Epidermal melanocyte (primary cell): ENCODE measurements around the gene KRTAP21-2.
"Not testable (repeated sequence)": the region's sequence is repeated elsewhere in the genome, so short reads cannot be mapped to it uniquely, and the experiment has no call there.

ENCODE experiments used
- DNase-seq: peaks from one replicate; pipeline ENCODE4 v3.0.0; 2011; ENCODE audit warnings: low spot score; ENCODE audit not compliant: insufficient read length

The KRTAP21-2 gene

GRCh38 chr21:30747159-30747558 is at the start of gene KRTAP21-2:
Gene KRTAP21-2 (minus strand): TSS chr21:30747259. CDS start chr21:30747202, 57 bp downstream.
- no peak for DNase-seq

GRCh38 chr21:30793581-30794314 is 46.7 kb upstream of the KRTAP21-2 start:
- no peak for DNase-seq

GRCh38 chr21:30779249-30779648 is 32.2 kb upstream of the KRTAP21-2 start:
- DNase-seq: no peak

DNA sequence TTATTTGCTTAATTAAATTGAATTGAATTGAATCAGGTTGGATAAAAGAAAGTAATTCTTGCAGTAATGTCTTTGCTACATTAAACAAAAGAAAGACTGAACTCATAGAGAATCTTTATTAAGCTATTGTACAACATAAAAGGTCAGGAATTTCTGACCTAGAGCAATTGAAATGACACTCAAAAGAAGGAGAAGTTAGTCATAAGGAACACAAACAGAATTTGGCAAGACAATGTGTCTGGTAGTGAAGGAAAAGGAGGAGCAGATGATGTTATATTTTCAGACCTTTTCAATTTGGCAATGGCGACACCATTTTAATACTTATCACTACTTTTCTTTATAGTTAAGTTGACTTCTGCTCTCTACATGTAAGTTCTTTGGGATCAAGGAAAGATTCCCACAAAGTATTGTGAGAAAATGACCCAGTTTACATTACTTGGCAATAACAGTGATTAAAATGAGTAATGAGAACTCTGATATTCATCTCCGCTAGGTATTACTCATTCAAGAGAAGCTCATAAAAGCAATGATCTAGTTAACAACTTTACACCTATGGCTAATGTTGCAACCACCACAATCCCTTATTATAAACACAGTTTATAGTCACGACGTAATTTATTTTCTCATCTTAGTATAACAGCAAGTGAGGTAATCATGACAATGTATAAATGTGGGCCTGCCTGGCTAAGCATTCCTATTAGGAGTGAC is 22.8 kb upstream of the KRTAP21-2 start:
- no peak for DNase-seq

DNA sequence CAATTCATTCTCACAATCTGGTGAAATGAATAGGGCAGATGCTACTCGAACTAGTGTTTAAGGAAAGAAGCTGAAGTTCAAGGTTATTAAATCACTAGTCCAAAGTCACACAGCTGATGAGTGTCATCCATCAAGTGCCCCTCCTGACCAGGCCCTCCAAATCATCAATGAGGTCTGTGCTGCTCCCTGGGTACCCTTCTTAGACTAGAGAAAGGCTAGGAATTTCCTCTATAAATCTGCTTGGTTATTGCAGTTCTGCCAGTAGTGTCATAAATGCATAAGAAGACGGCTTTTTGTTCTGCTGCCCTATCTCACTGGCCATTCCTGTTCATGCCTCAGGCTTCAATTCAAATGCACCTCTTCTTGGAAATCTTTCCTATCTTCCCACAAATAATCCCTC is 13.7 kb upstream of the KRTAP21-2 start:
- no peak for DNase-seq

- DNase-seq: no peak
These were observed 11.2 kb upstream of the KRTAP21-2 start for GRCh38 chr21:30758306-30758705.

- DNase-seq: not testable (repeated sequence)
These were observed 8.3 kb upstream of the KRTAP21-2 start, which contains the start of gene KRTAP21-1 for GRCh38 chr21:30755328-30755727. Gene KRTAP21-1 (minus strand): TSS chr21:30755428. CDS start chr21:30755378, 50 bp downstream.

- DNase-seq: no peak
These were observed 6.6 kb downstream of the KRTAP21-2 start for GRCh38 chr21:30740462-30740861.

DNA sequence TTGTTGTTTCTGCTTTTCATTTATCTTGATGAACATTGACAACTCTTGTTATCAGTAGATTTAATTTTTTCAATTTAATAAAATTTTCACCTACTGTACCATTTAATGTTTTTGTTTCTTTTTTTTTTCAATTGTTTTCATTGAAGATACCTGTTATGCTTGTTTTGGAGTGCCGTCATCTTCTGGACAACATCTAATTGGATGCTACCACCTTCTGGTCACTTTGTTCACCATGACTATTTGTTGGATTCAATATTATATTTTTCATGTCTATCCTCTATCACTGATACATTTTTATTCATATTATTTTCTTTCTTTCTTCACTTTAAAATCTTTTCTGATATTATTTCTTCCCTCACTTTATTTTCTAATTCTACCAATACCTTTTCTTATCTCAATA is 14.0 kb downstream of the KRTAP21-2 start:
- no peak for DNase-seq

GRCh38 chr21:30726726-30727125 is 20.3 kb downstream of the KRTAP21-2 start:
- DNase-seq: no peak

DNA sequence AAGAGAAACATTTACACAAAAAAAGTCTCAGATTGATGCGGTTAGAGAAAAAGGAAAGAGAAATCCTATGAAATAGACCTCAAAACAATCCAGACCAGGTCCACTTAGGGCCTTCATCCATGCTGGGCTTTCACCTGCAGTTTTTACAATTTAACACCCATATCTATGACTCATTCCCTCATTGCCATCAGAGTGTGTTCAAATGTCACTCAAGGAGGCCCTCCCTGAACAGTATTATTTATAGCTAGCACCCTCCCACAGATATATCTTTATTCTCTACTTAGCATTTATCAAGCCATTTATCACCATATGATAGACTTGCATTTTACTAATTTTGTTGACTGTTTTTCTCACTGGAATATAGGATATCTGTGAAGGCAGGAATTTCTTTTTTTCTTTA is 27.7 kb downstream of the KRTAP21-2 start:
- no peak for DNase-seq

DNA sequence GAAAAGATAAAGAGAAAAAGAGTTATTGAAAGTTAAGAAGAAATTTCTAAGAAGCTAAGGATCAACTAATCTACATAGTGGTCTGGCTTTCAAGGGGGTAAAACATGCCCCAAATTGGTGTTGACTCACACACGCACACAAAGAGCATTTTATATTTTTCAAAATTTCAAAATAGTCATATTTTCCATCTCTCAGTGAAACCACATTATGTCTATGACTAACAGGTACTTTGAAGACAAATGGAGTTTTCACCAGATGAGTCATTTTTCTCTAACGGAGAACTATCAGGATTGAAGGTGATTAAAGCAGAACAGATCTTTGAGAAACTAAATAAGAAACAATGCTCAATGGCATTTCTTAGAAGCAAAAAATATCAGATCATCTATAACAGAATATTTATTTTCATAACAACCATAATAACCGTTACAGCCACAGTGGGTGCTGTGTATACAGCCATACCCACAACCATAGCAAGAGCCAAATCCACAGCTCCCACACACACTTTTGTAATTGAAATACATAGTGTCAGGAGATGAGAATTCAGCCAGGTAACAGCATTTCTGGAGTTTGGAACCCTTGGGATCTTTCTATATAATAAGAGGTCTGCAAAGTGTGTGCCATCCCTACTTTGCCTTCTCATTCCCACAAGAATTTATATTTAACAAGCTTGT is 28.7 kb downstream of the KRTAP21-2 start, which contains the start of gene KRTAP21-3:
TSS of gene KRTAP21-3 (minus strand) at position 539 of the 671 bp plus-strand sequence. CDS start at position 521, 18 bp downstream.
- no peak for DNase-seq

DNA sequence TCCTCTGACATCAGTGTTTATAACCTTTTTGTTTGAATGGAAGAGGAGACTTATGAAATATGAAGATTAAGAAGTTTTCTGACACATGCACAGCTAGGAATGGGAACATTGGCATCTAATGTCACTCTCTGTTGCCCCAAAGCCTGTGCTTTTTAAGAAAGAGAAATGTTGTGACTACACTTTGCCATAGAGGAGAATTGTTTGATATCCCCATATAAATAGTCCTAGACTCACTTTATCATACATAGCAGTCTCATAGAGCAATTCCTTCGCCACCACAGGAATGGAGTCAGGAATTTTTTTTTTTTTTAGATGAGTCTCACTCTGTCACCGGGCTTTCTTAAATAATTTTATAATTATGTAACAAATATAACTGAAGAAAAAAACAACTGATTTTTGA is 30.0 kb downstream of the KRTAP21-2 start:
- no peak for DNase-seq

- DNase-seq: no peak
These were observed 32.1 kb downstream of the KRTAP21-2 start for GRCh38 chr21:30714946-30715345.

DNA sequence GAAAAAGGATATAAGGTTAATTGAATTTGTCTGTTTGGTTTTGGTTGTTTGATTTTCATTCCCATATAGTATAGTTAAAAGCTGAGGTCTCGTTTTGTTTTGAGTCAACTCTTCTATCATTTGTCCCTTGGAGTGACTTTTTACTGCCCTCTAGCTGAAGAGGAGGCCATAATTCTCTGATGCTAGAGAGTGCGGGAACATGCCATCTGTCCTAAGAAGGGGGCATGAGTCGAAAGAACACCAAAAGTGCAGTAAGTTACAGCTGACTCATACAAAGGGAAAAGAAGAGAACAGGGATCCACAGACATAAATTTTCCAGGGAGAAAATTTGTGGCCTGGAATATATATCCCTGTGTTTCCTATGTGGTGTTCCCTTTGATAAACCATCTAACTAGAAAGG is 32.6 kb downstream of the KRTAP21-2 start:
- DNase-seq: no peak

DNA sequence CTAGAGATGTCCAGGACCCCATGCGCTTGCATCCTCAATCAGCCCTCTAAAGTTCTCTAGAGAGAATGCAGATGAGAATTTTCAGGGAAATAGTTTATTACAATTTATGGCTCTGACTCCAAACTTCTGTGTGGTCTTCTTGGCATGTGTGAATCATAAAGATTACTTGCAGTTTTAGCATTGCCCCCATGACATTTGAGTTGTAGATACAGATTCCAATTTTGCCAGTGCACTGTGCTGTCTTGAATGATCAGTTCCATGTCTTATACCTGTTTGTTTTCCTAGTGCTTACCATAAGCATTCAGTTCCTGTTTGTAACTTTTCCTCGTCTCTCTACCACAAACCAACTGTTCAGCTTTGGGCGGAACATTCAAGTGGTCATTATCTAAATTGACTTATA is 33.3 kb downstream of the KRTAP21-2 start:
- no peak for DNase-seq

GRCh38 chr21:30710499-30710898 is 36.6 kb downstream of the KRTAP21-2 start:
- DNase-seq: no peak

- no peak for DNase-seq
These were observed 39.6 kb downstream of the KRTAP21-2 start for GRCh38 chr21:30707409-30707808.
